Loucy (cell line): ENCODE measurements around the gene AADACL4.

Experiments
- CTCF ChIP-seq: fragments of 200-600 bp; sonication (generic); conservative IDR thresholded peaks from 2 replicates; pipeline ENCODE4 v1.5.1; 2014; ENCODE audit warnings: mild to moderate bottlenecking, antibody characterized with exemption, low read length
- EZH2phosphoT487 ChIP-seq: fragments of 200-600 bp; IDR thresholded peaks from 2 replicates; pipeline ENCODE4 v1.6.1; 2018; ENCODE audit warnings: antibody characterized with exemption, mild to moderate bottlenecking, moderate library complexity, borderline replicate concordance

GRCh38 chr1:12640237-12640957 is 3.5 kb upstream of the AADACL4 start:
- TF ChIP-seq CTCF (no peak), EZH2phosphoT487 (no peak)
